ENCODE measurements around the gene CTAGE1. TPM values are rescaled to one million over a fixed set of nuclear protein-coding genes. Genes with fewer than 3 reads are reported as not detected.

Gene CTAGE1
- total RNA-seq (2014; rRNA removed; shearing (Covaris generic)) = not detected in 2 replicates

DNA sequence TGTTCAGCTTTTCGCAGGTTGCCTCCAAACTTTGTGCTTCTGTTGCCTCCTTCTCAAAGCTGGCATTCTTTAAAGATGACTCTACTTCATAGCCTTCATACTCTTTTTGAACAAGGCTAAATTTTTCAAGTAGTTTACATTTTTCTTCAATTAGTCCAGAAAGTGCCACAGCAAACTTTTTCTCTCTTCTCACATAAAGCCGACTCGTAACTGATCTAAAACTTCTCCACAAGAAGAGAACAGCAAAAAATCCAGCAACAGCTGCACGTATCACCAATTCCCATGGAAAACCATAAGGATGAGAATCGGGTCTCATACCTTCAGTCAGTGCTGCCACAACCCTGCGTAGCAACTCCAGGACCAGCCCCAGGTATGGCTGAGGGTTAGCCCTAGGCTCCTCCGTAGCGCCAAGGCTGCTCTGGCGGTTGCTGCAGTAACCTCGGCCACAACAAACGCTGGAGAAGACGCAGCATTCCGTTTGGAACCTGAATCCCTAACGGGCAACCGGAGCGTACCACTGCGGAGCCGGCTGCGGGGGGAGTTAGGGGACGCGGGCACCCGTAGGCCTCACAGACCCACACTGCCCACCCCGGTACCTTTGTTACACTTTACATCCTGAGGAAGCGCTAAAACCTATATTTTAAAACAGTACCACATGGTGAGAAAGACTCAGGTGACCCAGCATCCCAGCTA lies at the start of gene CTAGE1:
Gene CTAGE1, minus strand, starts transcription at position 420 of the 693 bp plus-strand sequence. Its CDS starts 104 bp downstream, at position 316.

Other genes with a start within 250 kb of the CTAGE1 start
- 4.2 and 4.3 TPM in 2 replicates for gene GATA6, start 248.3 kb downstream of the CTAGE1 start, total RNA-seq (2014; rRNA removed; shearing (Covaris generic))